Measurements from ENCODE around the gene SPCS1.

Gene SPCS1

GRCh38 chr3:52690560-52690959, 15.3 kb upstream of the SPCS1 start:
- no peak overlapping the region for H3K4me3 ChIP-seq (ENCODE audit: low read length)
- DNase-seq (ENCODE audit: low read depth, low spot score), result no peak

- DNase-seq (ENCODE audit: low read depth, low spot score), result no peak
- no peak overlapping the region for H3K4me3 ChIP-seq (ENCODE audit: low read length)
These were observed 12.8 kb upstream of the SPCS1 start for GRCh38 chr3:52693071-52693470.

DNA sequence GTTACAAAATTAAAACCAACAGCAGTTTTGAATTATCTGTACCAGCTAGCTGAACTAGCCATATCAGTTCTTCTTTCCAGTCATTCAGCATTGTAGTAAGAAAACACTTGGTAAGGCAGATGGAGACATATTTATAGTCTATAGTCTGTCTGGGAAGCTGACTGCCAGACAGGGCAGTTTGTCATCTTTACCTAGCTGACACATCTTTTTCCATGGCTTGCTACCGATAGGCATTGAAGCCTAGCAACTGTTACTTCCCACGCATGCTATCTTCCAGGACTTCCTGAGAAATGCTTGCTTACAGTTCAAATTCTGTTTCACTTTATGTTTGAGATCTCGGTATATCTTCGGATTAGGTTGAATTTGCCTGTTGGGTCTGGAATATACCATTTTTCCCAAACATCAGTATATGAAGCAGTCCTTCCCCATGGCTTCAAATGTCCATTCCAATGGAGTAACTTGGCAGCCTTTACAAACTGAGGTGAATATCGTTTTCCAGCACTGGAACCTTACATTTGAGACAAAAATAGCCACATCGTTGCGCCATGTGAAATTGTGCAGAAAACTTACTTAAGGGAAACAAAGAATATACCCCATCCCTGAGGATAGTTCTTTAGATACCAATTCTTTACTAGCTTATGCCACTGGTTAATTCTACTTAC, 11.2 kb upstream of the SPCS1 start:
- no peak for DNase-seq (ENCODE audit: low read depth, low spot score)
- H3K4me3 ChIP-seq (ENCODE audit: low read length), result no peak overlapping the region

DNA sequence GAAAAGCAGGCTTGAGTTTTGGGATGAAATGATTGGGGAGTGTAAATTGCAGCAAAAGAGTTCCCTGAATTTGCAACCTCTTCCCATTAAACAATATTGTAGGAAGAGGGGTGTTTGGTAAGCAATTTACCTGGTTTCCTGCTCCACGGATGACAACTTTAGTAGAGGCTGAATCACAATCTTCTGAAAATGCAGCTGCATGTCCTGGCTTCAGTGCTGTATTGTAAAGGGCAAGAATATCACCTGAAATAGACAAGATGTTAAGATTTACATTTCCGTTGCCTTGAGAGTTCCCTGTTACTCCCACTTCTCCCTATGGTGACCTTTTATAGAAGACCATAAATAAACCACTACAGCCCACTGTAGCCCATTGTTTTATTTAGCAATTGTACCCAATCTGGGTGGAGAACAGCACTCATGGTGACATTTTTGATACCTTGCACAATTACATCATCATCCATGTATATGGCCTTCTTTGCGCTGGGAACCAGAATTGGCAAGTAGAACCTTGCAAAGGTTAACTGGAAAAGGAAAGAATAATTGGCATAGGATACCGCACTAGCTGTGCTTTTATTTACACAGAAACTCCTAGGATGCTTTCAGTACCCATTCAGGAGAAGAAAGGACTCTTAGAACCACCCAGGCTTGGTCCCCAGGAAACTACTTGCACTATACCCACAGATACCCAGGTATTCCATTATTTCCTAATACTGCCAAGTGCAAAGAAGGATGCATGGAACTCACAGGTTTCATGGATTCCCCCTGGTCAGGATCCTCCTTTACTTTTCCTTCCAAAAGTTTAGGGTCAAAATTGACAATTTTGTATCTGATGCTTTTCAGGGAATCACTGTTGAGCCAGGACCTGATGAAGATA, 9.9 kb upstream of the SPCS1 start:
- DNase-seq (ENCODE audit: low read depth, low spot score), result no peak
- H3K4me3 ChIP-seq (ENCODE audit: low read length), result no peak overlapping the region

- no peak overlapping the region for H3K4me3 ChIP-seq (ENCODE audit: low read length)
- no peak for DNase-seq (ENCODE audit: low read depth, low spot score)
These were observed 8.9 kb upstream of the SPCS1 start for GRCh38 chr3:52696830-52697631.

DNA sequence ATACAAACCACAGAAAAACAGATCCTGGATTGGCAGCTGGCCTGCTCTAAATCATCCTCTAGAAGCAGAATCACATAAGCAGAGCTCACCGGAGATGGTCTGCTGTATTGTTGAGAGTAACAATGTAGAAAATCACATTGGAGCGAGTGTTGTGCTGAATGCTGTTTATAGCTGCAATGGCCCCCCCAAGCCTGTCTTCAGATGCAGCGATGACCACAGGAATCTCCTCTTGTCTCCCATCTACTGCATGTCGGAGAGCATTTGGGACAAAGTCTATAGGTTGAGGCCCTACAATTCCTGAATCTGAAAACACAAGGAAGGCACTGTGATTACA, 8.3 kb upstream of the SPCS1 start:
- no peak overlapping the region for H3K4me3 ChIP-seq (ENCODE audit: low read length)
- DNase-seq (ENCODE audit: low read depth, low spot score), result no peak

DNA sequence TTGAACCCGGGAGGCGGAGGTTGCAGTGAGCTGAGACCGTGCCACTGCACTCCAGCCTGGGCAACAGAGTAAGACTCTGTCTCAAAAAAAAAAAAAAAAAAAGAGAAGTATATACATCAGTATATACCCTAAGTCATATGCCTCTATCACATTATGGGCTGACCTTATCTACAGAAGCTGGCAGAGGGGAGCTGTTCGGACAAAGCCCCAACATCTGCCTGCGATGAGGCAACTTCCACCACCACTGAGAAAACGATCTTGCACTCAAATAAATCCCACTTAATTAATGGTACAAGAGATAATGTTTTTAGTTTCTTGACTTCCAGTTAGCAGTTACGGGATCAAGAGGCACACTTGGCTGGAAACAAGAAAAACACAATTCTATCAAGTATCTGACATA, 2.6 kb upstream of the SPCS1 start:
- no peak for DNase-seq (ENCODE audit: low read depth, low spot score)
- H3K4me3 ChIP-seq (ENCODE audit: low read length), result no peak overlapping the region

DNA sequence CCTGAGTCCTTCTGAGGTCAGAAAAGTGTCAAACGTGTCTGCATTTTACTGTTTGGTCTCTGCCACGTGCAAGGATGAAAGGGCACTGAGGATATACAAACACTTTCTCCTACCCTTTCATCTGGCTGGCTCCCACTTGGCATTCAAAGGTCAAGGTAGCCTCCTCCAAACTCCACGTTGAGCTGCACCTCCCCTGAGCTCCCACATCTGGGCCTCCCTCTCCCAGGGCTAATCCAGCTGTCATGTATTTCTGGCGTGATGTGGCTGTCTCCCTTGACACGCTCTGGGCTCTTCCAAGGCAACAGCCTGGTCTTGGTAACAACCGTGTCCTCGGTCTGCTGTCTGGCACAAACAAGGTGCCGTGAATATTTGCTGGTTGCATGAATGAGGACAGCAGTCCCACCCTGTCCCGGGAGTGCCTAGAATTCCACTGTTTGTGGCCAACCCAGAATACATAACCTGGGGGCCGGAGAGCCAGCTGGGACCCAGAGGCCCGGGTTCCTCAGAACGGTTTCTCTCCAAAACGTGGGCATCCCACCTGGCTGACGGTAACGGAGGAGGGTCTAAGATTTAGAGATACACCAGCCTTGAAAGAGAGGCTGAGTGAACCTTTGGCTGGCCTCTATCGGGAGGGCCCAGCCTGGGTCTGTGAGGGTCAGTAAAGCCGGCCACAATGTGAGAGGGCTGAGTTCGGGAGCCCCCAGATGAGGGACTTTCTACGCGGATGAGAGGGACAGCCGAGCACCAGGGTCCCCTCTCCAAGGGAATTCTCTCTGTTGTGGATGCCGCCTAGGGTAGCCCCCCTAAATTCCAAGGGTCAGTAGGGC, 1.1 kb upstream of the SPCS1 start:
- peak overlapping the region; percentile 78 for H3K4me3 ChIP-seq (ENCODE audit: low read length)
- DNase-seq (ENCODE audit: low read depth, low spot score), result no peak

- peak overlapping the region; percentile 78 for H3K4me3 ChIP-seq (ENCODE audit: low read length)
- DNase-seq (ENCODE audit: low read depth, low spot score), result no peak
These were observed 543 bp upstream of the SPCS1 start for GRCh38 chr3:52705438-52705687.

DNA sequence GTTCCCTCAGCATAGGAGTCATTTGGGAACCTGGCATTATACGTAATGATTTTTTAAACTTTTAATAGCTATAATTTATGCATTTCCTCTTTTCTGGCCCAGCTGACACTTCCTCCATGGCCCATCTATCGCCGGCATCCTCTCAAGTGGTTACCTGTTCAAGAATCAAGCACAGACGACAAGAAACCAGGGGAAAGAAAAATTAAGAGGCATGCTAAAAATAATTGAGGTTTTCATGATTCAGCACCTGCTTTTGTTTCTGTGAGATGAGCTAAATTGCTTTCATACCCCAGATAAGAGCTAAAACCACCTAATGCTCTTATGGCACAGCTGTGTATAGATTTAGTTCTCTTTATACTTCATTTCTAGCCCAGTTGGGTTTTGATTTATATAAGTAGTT, 1.7 kb downstream of the SPCS1 start:
- peak; percentile 64 for DNase-seq (ENCODE audit: low read depth, low spot score)
- peak overlapping the region; percentile 78 for H3K4me3 ChIP-seq (ENCODE audit: low read length)

DNA sequence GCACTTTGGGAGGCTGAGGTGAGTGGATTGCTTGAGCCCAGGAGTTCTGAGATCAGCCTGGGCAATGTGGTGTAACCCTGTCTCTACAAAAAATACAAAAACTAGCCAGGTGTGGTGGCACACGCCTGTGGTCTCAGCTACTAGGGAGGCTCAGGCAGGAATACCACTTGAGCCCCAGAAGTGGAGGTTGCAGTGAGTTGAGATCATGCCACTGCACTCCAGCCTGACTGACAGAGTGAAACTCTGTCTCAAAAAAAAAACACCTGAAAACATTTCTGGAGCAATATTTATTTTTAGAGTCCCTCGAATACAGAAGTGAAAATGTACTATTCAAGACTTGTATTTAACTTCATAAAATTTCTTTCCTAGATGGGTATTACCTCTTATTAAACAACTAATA, 4.6 kb downstream of the SPCS1 start:
- no peak for DNase-seq (ENCODE audit: low read depth, low spot score)

DNA sequence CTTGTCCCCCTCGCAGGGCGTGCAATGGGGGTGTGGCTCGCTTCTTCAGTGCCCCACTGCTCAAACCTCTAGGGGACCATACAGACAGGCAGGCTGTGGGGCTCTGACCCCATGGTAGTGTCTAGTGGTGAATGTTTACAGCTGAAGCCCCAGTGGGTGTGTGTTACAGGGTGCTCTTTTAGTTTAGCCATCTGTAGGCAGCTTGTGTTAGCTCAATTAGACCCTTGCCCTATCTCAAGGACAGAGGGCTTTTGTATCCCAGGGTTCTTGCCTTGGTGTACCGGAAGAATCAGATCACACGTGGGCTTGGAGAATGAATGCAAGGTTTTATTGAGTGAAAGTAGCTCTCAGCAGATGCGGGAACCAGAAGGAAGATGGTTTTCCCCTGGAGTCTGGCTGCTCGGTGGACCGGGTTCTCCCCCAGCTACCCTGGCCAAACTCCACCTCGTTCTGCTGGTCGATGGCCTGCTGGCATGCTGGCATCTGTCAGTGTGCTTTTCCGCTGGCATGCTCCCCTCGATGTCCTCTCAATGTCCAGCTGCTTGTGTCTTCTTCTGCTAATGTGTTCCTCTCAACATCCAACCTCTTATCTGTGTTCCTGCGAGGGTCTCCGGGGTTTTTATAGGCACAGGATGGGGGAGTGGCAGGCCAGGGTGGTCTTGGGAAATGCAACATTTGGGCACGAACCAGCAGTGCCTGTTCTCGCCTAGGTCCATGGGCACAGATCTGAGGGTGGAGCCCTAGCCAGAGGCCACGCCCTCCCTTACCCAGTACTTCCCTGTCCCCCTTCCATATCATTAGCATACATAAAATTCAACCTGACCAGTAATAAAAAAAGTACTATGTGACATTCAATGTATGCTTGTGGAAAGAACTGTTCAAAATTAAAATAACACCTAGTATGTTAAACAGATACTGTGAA, 6.6 kb downstream of the SPCS1 start:
- DNase-seq (ENCODE audit: low read depth, low spot score), result no peak
- H3K4me3 ChIP-seq (ENCODE audit: low read length), result no peak overlapping the region

More for the DNA sequence above, 4.6 kb downstream of the SPCS1 start:
- H3K4me3 ChIP-seq (ENCODE audit: low read length), result no peak overlapping the region

DNA sequence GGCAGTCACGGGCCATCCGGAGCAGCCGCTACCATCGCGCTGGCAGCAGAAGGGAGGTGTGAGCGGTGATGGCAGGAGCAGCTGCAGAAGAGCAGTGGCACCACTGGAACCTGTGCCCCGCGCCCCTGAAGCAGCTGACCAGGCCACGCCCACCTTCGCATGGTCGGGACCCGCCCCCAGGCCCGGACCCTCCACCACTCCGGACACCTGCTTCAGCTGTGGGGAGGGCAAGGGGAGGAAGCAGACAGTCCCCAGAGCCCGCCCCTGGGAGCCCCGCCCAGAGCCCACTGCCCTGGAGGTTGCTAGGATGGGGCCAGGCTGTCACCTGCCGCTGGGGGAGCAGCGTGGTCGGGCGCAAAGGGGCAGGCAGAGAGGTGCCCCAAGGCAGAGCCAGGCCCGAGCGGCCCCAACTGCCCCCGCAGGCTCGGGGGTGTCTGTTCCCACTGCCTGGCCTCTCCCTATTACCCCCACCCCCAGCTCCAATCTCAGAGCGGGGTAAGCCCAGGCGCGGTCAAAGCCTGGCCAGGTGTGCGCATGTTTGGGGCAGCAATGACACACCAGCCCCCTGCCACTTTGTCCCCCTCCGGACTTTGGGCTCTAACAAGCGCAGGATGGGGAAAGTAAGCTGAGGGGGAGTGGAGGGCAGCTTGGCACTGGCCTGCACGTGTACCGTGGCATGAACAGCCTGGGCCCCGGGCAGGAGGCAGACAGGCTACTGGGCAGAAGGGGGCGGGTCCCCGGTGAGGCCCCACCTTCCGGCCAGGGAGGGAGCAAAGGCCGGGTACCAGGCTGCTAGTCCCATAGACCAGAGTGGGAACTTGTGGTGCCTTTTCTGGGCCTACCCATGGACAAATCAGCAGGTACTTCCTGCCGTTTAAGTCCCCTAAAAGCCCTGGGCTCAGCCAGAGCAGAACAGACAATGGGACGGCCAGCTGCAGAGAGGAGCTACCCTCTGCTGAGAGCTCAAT, 8.7 kb downstream of the SPCS1 start:
- H3K4me3 ChIP-seq (ENCODE audit: low read length), result no peak overlapping the region
- no peak for DNase-seq (ENCODE audit: low read depth, low spot score)

- H3K4me3 ChIP-seq (ENCODE audit: low read length), result no peak overlapping the region
- no peak for DNase-seq (ENCODE audit: low read depth, low spot score)
These were observed 9.9 kb downstream of the SPCS1 start for GRCh38 chr3:52715714-52716305.

GRCh38 chr3:52719618-52720017, 13.7 kb downstream of the SPCS1 start:
- no peak for DNase-seq (ENCODE audit: low read depth, low spot score)
- H3K4me3 ChIP-seq (ENCODE audit: low read length), result no peak overlapping the region

- H3K4me3 ChIP-seq (ENCODE audit: low read length), result no peak overlapping the region
- peak; percentile 99 for DNase-seq (ENCODE audit: low read depth, low spot score)
These were observed 15.3 kb downstream of the SPCS1 start for GRCh38 chr3:52721002-52721729.

- DNase-seq (ENCODE audit: low read depth, low spot score), result no peak
- no peak overlapping the region for H3K4me3 ChIP-seq (ENCODE audit: low read length)
These were observed 15.8 kb downstream of the SPCS1 start for GRCh38 chr3:52721730-52722008.
